ENCODE measurements around the gene ASPHD2.

GRCh38 chr22:26432619-26433311, 3.7 kb downstream of the ASPHD2 start:
- TF ChIP-seq GATA2 (IDR thresholded peaks at IDR 0.05; ENCODE audit: low read depth, low read length) (no peak), GATA3 (IDR thresholded peaks at IDR 0.05; ENCODE audit: low read depth, low read length) (no peak)
